ENCODE results near the gene MYO5C.

MYO5C gene

GRCh38 chr15:52256930-52257733, 38.5 kb downstream of the MYO5C start:
- no peak overlapping the region for H3K4me3 ChIP-seq (ENCODE audit: low read length)
- no peak for DNase-seq (ENCODE audit: low read depth)

DNA sequence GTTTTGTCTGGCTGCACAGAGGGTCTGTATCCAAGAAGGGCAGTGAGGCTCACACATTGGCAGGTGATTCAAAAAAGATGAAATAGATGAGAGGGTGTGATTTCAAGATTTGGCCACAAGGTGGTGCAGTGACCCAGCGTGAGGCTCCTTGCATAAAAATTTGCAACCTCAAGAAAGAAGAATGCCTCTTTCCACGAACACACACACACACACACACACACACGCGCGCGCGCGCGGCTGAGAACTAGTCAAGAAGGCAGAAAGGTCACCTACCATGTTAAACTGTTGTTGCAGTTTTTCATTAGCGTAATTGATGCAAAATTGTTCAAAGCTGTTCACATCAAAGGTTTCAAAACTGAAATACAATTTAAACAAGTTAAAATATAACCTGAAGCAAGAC, 39.2 kb downstream of the MYO5C start:
- no peak overlapping the region for H3K4me3 ChIP-seq (ENCODE audit: low read length)
- TF ChIP-seq, protein P1, sequence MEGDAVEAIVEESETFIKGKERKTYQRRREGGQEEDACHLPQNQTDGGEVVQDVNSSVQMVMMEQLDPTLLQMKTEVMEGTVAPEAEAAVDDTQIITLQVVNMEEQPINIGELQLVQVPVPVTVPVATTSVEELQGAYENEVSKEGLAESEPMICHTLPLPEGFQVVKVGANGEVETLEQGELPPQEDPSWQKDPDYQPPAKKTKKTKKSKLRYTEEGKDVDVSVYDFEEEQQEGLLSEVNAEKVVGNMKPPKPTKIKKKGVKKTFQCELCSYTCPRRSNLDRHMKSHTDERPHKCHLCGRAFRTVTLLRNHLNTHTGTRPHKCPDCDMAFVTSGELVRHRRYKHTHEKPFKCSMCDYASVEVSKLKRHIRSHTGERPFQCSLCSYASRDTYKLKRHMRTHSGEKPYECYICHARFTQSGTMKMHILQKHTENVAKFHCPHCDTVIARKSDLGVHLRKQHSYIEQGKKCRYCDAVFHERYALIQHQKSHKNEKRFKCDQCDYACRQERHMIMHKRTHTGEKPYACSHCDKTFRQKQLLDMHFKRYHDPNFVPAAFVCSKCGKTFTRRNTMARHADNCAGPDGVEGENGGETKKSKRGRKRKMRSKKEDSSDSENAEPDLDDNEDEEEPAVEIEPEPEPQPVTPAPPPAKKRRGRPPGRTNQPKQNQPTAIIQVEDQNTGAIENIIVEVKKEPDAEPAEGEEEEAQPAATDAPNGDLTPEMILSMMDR (conservative IDR thresholded peaks at IDR 0.05; ENCODE audit: low read depth, low read length) = peak; percentile 72
- DNase-seq (ENCODE audit: low read depth) = no peak

More at GRCh38 chr15:52256930-52257733, 38.5 kb downstream of the MYO5C start:
- TF ChIP-seq, protein P1 (conservative IDR thresholded peaks at IDR 0.05; ENCODE audit: low read depth, low read length) = no peak

DNA sequence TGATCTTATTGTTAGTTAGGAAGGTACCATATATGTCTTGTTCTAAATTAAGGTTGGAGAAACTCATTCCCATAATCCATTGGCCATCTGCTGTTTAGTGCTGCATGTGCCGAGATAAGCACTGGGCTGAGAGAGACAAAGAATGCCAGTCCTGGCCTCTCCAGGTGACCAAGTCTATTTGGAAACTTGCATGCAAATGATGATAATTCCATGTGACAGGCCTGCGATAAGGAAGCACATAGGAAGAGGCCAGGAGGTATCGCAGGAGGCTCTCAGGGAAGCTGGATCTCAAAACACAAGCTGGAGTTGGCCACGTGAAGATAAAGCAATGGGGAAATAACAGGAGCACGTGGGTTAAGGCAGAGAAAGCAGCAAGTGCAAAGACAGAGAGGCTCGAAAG, 39.7 kb downstream of the MYO5C start:
- TF ChIP-seq, protein P1 (conservative IDR thresholded peaks at IDR 0.05; ENCODE audit: low read depth, low read length) = no peak
- H3K4me3 ChIP-seq (ENCODE audit: low read length) = no peak overlapping the region
- no peak for DNase-seq (ENCODE audit: low read depth)

DNA sequence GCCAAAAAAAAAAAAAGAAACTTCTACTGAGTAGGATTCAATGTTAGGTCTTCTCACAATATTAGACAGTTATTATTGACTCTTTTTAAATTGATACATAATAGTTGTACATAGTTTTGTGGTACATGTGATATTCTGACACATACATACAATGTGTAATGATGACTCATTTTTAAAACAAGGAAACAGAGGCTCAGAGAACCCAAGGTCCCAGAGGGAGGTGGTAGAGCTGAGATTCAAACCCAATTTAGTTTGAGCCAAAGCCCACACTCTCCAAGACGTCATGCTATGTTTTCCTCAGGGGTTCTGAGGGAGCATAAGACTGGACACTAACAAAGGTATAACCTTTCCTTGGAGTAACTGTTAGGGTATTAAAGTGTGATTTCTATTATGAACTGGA, 40.6 kb downstream of the MYO5C start:
- H3K4me3 ChIP-seq (ENCODE audit: low read length) = no peak overlapping the region
- no peak for DNase-seq (ENCODE audit: low read depth)
- TF ChIP-seq, protein P1 (conservative IDR thresholded peaks at IDR 0.05; ENCODE audit: low read depth, low read length) = no peak

DNA sequence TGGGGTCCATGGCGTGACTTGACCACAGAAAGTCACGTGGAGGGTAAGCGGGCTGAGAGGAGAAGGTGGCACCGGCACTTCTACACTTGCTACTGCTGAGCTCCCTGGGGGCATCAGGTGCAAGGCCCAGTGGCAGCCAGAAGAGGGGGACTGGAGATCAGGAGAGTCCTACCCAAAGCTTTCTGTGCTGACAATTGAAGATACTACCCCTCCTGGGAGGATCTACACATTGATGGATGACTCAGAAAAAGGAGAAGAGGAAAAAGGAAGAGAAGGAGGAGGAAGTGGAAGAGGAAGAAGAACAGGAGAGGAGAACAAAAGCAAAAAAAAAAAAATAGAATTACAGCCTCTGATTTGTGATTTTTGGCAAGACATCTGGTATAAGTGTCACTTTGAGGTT, 41.2 kb downstream of the MYO5C start:
- no peak for DNase-seq (ENCODE audit: low read depth)
- TF ChIP-seq, protein P1 (conservative IDR thresholded peaks at IDR 0.05; ENCODE audit: low read depth, low read length) = peak; percentile 6
- H3K4me3 ChIP-seq (ENCODE audit: low read length) = no peak overlapping the region

GRCh38 chr15:52252781-52253180, 42.8 kb downstream of the MYO5C start:
- DNase-seq (ENCODE audit: low read depth) = peak; percentile 77
- H3K4me3 ChIP-seq (ENCODE audit: low read length) = no peak overlapping the region
- TF ChIP-seq, protein P1 (conservative IDR thresholded peaks at IDR 0.05; ENCODE audit: low read depth, low read length) = no peak

All from retinal pigment epithelial cell (primary cell).